HepG2 (cell line): ENCODE measurements around the gene TEX19. TPM values are rescaled to one million over a fixed set of nuclear protein-coding genes. Genes with fewer than 3 reads are reported as not detected.

Experiments
- ARNTL ChIP-seq: sonication (generic); formaldehyde crosslinking; IDR thresholded peaks from 2 replicates; pipeline ENCODE4 v1.4.0; 2020; ENCODE audit warnings: mild to moderate bottlenecking, missing genetic modification reagents
- CC2D1A ChIP-seq: sonication (generic); formaldehyde crosslinking; IDR thresholded peaks from 2 replicates; pipeline ENCODE4 v1.8.1; 2023; ENCODE audit warnings: mild to moderate bottlenecking, missing genetic modification reagents
- FOSL2 ChIP-seq: sonication (generic); formaldehyde crosslinking; IDR thresholded peaks from 2 replicates; pipeline ENCODE4 v1.4.0; 2020; ENCODE audit warnings: missing genetic modification reagents
- HCFC1 ChIP-seq: fragments of 150-350 bp; IDR thresholded peaks from 2 replicates; pipeline ENCODE4 v1.6.1; 2014; ENCODE audit warnings: low read depth, low read length
- KMT2B ChIP-seq: IDR thresholded peaks from 2 replicates; pipeline ENCODE4 v1.6.1; 2016; ENCODE audit warnings: missing genetic modification reagents, missing compliant biosample characterization
- MAFF ChIP-seq: IDR thresholded peaks from 2 replicates; pipeline ENCODE4 v1.6.1; 2011; ENCODE audit warnings: low read depth, low read length, improper control_type of control experiment
- NFYC ChIP-seq: IDR thresholded peaks from 2 replicates; pipeline ENCODE4 v1.6.1; 2016; ENCODE audit warnings: missing genetic modification reagents, missing compliant biosample characterization
- PHF8 ChIP-seq: sonication (generic); formaldehyde crosslinking; IDR thresholded peaks from 2 replicates; pipeline ENCODE4 v1.5.0; 2020; ENCODE audit warnings: missing genetic modification reagents
- SMC3 ChIP-seq: IDR thresholded peaks from 2 replicates; pipeline ENCODE4 v1.6.1; 2011; ENCODE audit warnings: low read length, improper control_type of control experiment
- THYN1 ChIP-seq: sonication (generic); formaldehyde crosslinking; IDR thresholded peaks from 2 replicates; pipeline ENCODE4 v1.8.1; 2023; ENCODE audit warnings: low read depth, mild to moderate bottlenecking, moderate library complexity, missing genetic modification reagents, borderline replicate concordance
- YEATS2 ChIP-seq: sonication (generic); formaldehyde crosslinking; IDR thresholded peaks from 2 replicates; pipeline ENCODE4 v1.4.0; 2020; ENCODE audit warnings: missing genetic modification reagents, borderline replicate concordance
- ZFY ChIP-seq: sonication (generic); formaldehyde crosslinking; IDR thresholded peaks from 2 replicates; pipeline ENCODE4 v1.4.0; 2020; ENCODE audit warnings: missing genetic modification reagents
- ZNF224 ChIP-seq: sonication (generic); formaldehyde crosslinking; IDR thresholded peaks from 2 replicates; pipeline ENCODE4 v1.5.0; 2020; ENCODE audit warnings: mild to moderate bottlenecking, missing genetic modification reagents
- ZNF350 ChIP-seq: sonication (generic); formaldehyde crosslinking; IDR thresholded peaks from 2 replicates; pipeline ENCODE4 v1.4.0; 2020; ENCODE audit warnings: mild to moderate bottlenecking, low read depth, missing genetic modification reagents, borderline replicate concordance
- ZNF484 ChIP-seq: sonication (generic); formaldehyde crosslinking; IDR thresholded peaks from 2 replicates; pipeline ENCODE4 v1.5.1; 2020; ENCODE audit warnings: mild to moderate bottlenecking, low read depth, missing genetic modification reagents, borderline replicate concordance
- ZNF556 ChIP-seq: sonication (generic); formaldehyde crosslinking; IDR thresholded peaks from 2 replicates; pipeline ENCODE4 v1.4.0; 2020; ENCODE audit warnings: mild to moderate bottlenecking, missing genetic modification reagents, borderline replicate concordance
- ZNF781 ChIP-seq: sonication (generic); formaldehyde crosslinking; IDR thresholded peaks from 2 replicates; pipeline ENCODE4 v1.5.1; 2020; ENCODE audit warnings: borderline replicate concordance, mild to moderate bottlenecking, missing genetic modification reagents; ENCODE audit errors: not compliant biosample characterization
- ZNF788 ChIP-seq: sonication (generic); formaldehyde crosslinking; IDR thresholded peaks from 2 replicates; pipeline ENCODE4 v1.5.0; 2020; ENCODE audit warnings: mild to moderate bottlenecking, missing genetic modification reagents, borderline replicate concordance
- ZSCAN12 ChIP-seq: sonication (generic); formaldehyde crosslinking; IDR thresholded peaks from 2 replicates; pipeline ENCODE4 v1.9.0; 2021; ENCODE audit warnings: mild to moderate bottlenecking, missing genetic modification reagents
- polyA plus RNA-seq, 8 experiments: library from polyadenylated mRNA; depleted of rRNA in 3 of 8; stranded (reverse) in 7 of 8; unstranded in 1 of 8; fragments of >200 nt; fragmentation: Illumina TruSeq in 4 of 8; extraction: Trizol in 4 of 8; gene quantifications; 2 replicates each; pipeline versions ENCODE4 v1.2.1 to v1.2.3, GENCODE V29; 2011 to 2016; ENCODE audit warnings: low read depth in 4 of 8, missing spikeins in 1 of 8, mixed read lengths in 1 of 8; ENCODE audit not compliant: insufficient read depth in 1 of 8
- total RNA-seq, 5 experiments: library from RNA; depleted of rRNA; stranded (reverse); fragments of >200 nt; fragmentation: Illumina TruSeq; extraction: Trizol; gene quantifications; 2 replicates each; pipeline ENCODE4 v1.2.3, GENCODE V29; 2016; ENCODE audit warnings: low read depth in 1 of 5
- TF ChIP-seq, protein P1 (sequence below): sonication (generic); formaldehyde crosslinking; IDR thresholded peaks from 2 replicates; pipeline ENCODE4 v1.4.0; 2020; ENCODE audit warnings: mild to moderate bottlenecking, missing genetic modification reagents
- TF ChIP-seq, protein P2 (sequence below): sonication (generic); formaldehyde crosslinking; IDR thresholded peaks from 2 replicates; pipeline ENCODE4 v1.8.0; 2022; ENCODE audit warnings: missing genetic modification reagents, mild to moderate bottlenecking, inconsistent platforms, borderline replicate concordance
- TF ChIP-seq, protein P3 (sequence below): sonication (generic); formaldehyde crosslinking; IDR thresholded peaks from 2 replicates; pipeline ENCODE4 v1.8.1; 2023; ENCODE audit warnings: missing genetic modification reagents, inconsistent platforms, borderline replicate concordance
- TF ChIP-seq, protein P4 (sequence below): IDR thresholded peaks from 2 replicates; pipeline ENCODE4 v1.6.1; 2016; ENCODE audit warnings: missing compliant biosample characterization, missing genetic modification reagents, borderline replicate concordance

Gene TEX19
- total and polyA plus RNA-seq, 2 of the 13 experiments (the other 11 are each of a cell fraction or from before 2014, with no cell fraction given) = 1.3 to 6.0 TPM

DNA sequence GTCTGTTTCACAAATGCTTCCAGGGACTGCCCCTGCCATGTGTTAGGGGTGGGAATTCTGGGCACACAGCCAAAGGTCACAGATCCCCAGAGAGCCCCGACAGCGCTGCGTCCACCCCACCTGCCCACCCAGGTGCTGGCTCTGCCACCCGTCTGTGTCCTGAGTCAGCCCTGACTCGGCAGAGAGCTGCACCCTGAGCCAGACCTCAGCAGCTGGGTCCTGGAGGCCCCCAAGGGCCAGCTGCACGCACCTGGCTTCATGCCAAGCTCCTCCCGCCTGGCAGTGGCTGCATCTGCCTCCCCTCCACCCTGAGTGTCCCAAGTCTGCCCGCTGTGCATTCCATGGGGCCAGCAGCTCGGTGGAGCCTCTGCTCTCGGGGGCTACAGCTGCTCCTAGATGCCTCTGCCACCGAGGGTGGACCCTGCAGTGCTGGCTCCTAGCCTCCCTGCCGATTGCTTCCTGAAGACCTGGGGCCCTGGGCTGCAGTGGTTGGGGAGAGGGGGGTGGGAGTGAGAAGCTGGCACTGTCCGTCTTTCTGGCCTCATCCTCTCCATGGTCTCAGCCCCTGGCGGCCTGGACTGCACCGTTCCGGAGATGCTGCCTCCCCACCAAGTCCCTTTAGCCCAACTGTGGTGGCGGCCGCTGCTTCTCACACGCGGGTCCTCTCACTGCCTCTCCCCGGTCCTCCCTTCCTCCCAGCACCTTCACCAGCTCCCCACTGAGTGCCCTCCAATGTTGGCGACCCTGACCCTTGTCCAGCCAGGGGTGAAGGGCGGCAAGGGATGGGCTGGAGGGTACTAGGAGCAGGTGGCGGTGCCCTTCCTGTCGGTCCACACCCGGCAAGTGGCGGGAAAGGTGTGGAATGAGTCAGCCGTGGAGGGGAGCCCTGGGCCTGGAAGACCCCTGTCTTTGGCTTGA is 28.5 kb upstream of the TEX19 start (continued):
- TF ChIP-seq, protein P1, sequence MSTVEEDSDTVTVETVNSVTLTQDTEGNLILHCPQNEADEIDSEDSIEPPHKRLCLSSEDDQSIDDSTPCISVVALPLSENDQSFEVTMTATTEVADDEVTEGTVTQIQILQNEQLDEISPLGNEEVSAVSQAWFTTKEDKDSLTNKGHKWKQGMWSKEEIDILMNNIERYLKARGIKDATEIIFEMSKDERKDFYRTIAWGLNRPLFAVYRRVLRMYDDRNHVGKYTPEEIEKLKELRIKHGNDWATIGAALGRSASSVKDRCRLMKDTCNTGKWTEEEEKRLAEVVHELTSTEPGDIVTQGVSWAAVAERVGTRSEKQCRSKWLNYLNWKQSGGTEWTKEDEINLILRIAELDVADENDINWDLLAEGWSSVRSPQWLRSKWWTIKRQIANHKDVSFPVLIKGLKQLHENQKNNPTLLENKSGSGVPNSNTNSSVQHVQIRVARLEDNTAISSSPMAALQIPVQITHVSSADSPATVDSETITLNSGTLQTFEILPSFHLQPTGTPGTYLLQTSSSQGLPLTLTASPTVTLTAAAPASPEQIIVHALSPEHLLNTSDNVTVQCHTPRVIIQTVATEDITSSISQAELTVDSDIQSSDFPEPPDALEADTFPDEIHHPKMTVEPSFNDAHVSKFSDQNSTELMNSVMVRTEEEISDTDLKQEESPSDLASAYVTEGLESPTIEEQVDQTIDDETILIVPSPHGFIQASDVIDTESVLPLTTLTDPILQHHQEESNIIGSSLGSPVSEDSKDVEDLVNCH = 0 out of 2 replicates have a peak, but pooled peaks have one; percentile 40
- TF ChIP-seq PHF8 (peak; percentile 25; the same call in 1 of the 2 replicates), SMC3 (no peak), ZNF224 (CRISPR knock-in tag) (no peak), ZNF484 (CRISPR knock-in tag) (no peak), NFYC (CRISPR knock-in tag) (no peak), ZNF556 (CRISPR knock-in tag) (peak; percentile 16; the same call in 1 of the 2 replicates), KMT2B (CRISPR knock-in tag) (0 out of 2 replicates have a peak, but pooled peaks have one; percentile 36), ZNF788 (CRISPR knock-in tag) (peak; percentile 93), ZFY (CRISPR knock-in tag) (peak; percentile 46; the same call in 1 of the 2 replicates), YEATS2 (peak; percentile 57; the same call in 1 of the 2 replicates), ZNF781 (CRISPR knock-in tag) (peak; percentile 71), ZSCAN12 (CRISPR knock-in tag) (no peak), THYN1 (CRISPR knock-in tag) (no peak), HCFC1 (no peak), CC2D1A (CRISPR knock-in tag) (no peak), MAFF (peak; percentile 66; the same call in 1 of the 2 replicates), ZNF350 (CRISPR knock-in tag) (peak; percentile 69; the same call in 1 of the 2 replicates), FOSL2 (peak; percentile 61; the same call in 1 of the 2 replicates), ARNTL (CRISPR knock-in tag) (peak; percentile 92)
- TF ChIP-seq, protein P2, sequence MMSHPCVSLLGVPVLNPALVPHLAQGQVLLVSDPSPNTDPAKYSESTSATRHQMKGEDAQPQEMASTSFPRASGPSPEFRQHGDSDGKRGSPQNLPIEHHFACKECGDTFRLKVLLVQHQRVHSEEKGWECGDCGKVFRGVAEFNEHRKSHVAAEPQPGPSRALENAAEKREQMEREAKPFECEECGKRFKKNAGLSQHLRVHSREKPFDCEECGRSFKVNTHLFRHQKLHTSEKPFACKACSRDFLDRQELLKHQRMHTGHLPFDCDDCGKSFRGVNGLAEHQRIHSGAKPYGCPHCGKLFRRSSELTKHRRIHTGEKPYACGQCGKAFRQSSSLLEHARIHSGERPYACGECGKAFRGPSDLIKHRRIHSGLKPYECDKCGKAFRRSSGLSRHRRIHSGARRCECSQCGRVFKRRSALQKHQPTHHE (CRISPR knock-in tag) = 0 out of 2 replicates have a peak, but pooled peaks have one; percentile 59
- TF ChIP-seq, protein P3, sequence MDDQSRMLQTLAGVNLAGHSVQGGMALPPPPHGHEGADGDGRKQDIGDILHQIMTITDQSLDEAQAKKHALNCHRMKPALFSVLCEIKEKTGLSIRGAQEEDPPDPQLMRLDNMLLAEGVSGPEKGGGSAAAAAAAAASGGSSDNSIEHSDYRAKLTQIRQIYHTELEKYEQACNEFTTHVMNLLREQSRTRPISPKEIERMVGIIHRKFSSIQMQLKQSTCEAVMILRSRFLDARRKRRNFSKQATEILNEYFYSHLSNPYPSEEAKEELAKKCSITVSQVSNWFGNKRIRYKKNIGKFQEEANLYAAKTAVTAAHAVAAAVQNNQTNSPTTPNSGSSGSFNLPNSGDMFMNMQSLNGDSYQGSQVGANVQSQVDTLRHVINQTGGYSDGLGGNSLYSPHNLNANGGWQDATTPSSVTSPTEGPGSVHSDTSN = no peak
- TF ChIP-seq, protein P4, sequence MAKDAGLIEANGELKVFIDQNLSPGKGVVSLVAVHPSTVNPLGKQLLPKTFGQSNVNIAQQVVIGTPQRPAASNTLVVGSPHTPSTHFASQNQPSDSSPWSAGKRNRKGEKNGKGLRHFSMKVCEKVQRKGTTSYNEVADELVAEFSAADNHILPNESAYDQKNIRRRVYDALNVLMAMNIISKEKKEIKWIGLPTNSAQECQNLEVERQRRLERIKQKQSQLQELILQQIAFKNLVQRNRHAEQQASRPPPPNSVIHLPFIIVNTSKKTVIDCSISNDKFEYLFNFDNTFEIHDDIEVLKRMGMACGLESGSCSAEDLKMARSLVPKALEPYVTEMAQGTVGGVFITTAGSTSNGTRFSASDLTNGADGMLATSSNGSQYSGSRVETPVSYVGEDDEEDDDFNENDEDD = 0 out of 2 replicates have a peak, but pooled peaks have one; percentile 10
